Mesenchymal stem cell (in vitro differentiated cells and primary cell): Measurements from ENCODE around the gene EPC2.
A peak's percentile ranks its signal among the peaks of the same experiment; 100 is the strongest.

ENCODE experiments used
- DNase-seq: peaks from one replicate; pipeline ENCODE4 v3.0.0-alpha.2; 2013
- H2AFZ ChIP-seq: one replicate; pipeline ENCODE4 v1.6.1; 2013; ENCODE audit warnings: low read depth, mild to moderate bottlenecking, control low read depth, inconsistent platforms, low read length, moderate library complexity
- H2AK5ac ChIP-seq: 2 replicates; pipeline ENCODE4 v1.6.1; 2013; ENCODE audit warnings: low read length, moderate library complexity, mild to moderate bottlenecking, inconsistent platforms; ENCODE audit not compliant: severe bottlenecking
- H2BK120ac ChIP-seq: one replicate; pipeline ENCODE4 v1.6.1; 2013; ENCODE audit warnings: low read depth, mild to moderate bottlenecking, inconsistent platforms, low read length, moderate library complexity
- H2BK12ac ChIP-seq, 2 experiments: one replicate each; pipeline ENCODE4 v1.6.1; 2013; ENCODE audit warnings: inconsistent platforms in 2 of 2, low read length in 2 of 2, mild to moderate bottlenecking in 2 of 2, moderate library complexity in 2 of 2, control low read depth in 1 of 2
- H2BK15ac ChIP-seq: one replicate; pipeline ENCODE4 v1.6.1; 2013; ENCODE audit warnings: mild to moderate bottlenecking, low read depth, inconsistent platforms; ENCODE audit not compliant: poor library complexity, severe bottlenecking
- H2BK5ac ChIP-seq: 2 replicates; pipeline ENCODE4 v1.6.1; 2013; ENCODE audit warnings: low read depth, mild to moderate bottlenecking, low read length, control low read depth, inconsistent platforms; ENCODE audit not compliant: poor library complexity, severe bottlenecking
- H3K14ac ChIP-seq, 2 experiments: one replicate each; pipeline ENCODE4 v1.6.1; 2013; ENCODE audit warnings: inconsistent platforms in 2 of 2, low read length in 2 of 2, control low read depth in 1 of 2, mild to moderate bottlenecking in 1 of 2, moderate library complexity in 1 of 2
- H3K18ac ChIP-seq, 2 experiments: one replicate each; pipeline ENCODE4 v1.6.1; 2013; ENCODE audit warnings: inconsistent platforms in 2 of 2, low read length in 2 of 2, control low read depth in 1 of 2, low read depth in 1 of 2, mild to moderate bottlenecking in 1 of 2
- H3K23ac ChIP-seq, 2 experiments: one replicate each; pipeline ENCODE4 v1.6.1; 2013; ENCODE audit warnings: inconsistent platforms in 2 of 2, low read length in 2 of 2, mild to moderate bottlenecking in 2 of 2, moderate library complexity in 2 of 2, control low read depth in 1 of 2
- H3K27ac ChIP-seq: 2 replicates; pipeline ENCODE4 v1.5.1; 2013; ENCODE audit warnings: mild to moderate bottlenecking, moderate library complexity, low read length, control low read depth, inconsistent platforms; ENCODE audit not compliant: poor library complexity, severe bottlenecking
- H3K27me3 ChIP-seq, 2 experiments: 2 replicates each; pipeline versions ENCODE4 v1.6.1 to v1.7.0; 2013; ENCODE audit warnings: low read length in 2 of 2, mild to moderate bottlenecking in 2 of 2, moderate library complexity in 2 of 2, control low read depth in 1 of 2, inconsistent platforms in 1 of 2; ENCODE audit not compliant: control insufficient read depth in 1 of 2, insufficient read depth in 1 of 2
- H3K36me3 ChIP-seq, 2 experiments: 2 replicates each; pipeline versions ENCODE4 v1.6.1 to v1.7.0; 2013; ENCODE audit warnings: low read length in 2 of 2, control low read depth in 1 of 2, inconsistent platforms in 1 of 2, low read depth in 1 of 2, mild to moderate bottlenecking in 1 of 2; ENCODE audit not compliant: insufficient read depth in 2 of 2, control insufficient read depth in 1 of 2
- H3K4ac ChIP-seq, 2 experiments: one replicate each; pipeline ENCODE4 v1.6.1; 2013; ENCODE audit warnings: inconsistent platforms in 2 of 2, low read length in 2 of 2, mild to moderate bottlenecking in 2 of 2, moderate library complexity in 2 of 2, control low read depth in 1 of 2, low read depth in 1 of 2
- H3K4me1 ChIP-seq: 2 replicates; pipeline ENCODE4 v1.6.1; 2013; ENCODE audit warnings: low read depth, low read length, control low read depth; ENCODE audit not compliant: control insufficient read depth, insufficient read depth
- H3K4me2 ChIP-seq: 2 replicates; pipeline ENCODE4 v1.6.1; 2013; ENCODE audit warnings: low read length, mild to moderate bottlenecking, inconsistent platforms; ENCODE audit not compliant: poor library complexity, severe bottlenecking
- H3K4me3 ChIP-seq, 2 experiments: 2 replicates each; pipeline versions ENCODE4 v1.5.1 to v1.7.0; 2013; ENCODE audit warnings: low read length in 2 of 2, mild to moderate bottlenecking in 2 of 2, control low read depth in 1 of 2, low read depth in 1 of 2; ENCODE audit not compliant: insufficient read depth in 1 of 2
- H3K79me1 ChIP-seq: replicated peaks from 2 replicates; pipeline ENCODE4 v1.6.1; 2013; ENCODE audit warnings: mild to moderate bottlenecking, control low read depth, low read length, inconsistent platforms; ENCODE audit not compliant: poor library complexity, severe bottlenecking
- H3K9ac ChIP-seq: 2 replicates; pipeline ENCODE4 v1.7.0; 2013; ENCODE audit warnings: mild to moderate bottlenecking, low read length, moderate library complexity
- H3K9me3 ChIP-seq: 2 replicates; pipeline ENCODE4 v1.7.0; 2013; ENCODE audit warnings: mild to moderate bottlenecking, low read length; ENCODE audit not compliant: control insufficient read depth
- H4K8ac ChIP-seq: one replicate; pipeline ENCODE4 v1.6.1; 2013; ENCODE audit warnings: inconsistent platforms, mild to moderate bottlenecking, low read length, moderate library complexity
- H4K91ac ChIP-seq: one replicate; pipeline ENCODE4 v1.6.1; 2013; ENCODE audit warnings: mild to moderate bottlenecking, low read length, inconsistent platforms
- WGBS: methylation state at CpG from one replicate; pipeline ENCODE4 v1.1.7; 2013; ENCODE audit warnings: mixed read lengths; 5-methylcytosine and 5-hydroxymethylcytosine counted together

The EPC2 gene

DNA sequence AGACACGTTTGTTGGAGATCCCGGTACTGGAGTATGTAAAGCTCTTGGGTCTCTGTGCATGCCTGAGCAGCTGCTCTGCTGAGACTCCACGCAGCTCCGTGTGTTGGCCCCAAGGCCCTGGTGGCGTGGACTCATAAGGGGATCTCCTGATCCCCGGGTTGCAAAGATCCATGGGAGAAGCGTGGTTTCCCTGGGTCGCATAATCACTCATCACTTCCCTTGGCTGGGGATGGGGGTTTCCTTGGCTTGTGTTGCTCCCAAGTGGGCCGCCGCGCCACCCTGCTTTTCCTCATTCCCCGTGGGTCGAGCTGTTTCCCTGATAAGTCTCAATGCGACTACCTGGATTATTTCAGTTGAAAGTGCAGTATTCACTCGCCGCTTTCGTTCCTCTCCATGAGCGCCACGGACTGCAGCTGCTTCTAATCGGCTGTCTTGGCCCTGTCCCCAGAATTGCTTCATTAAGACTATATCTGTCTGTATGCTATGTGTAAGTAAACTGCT, 76.0 kb downstream of the EPC2 start:
- Histone ChIP-seq H3K79me1 (peaks cover 24% of the 10 kb centered on the region), H4K8ac (no peak overlapping the region)
- 97% methylated on average over 20 of the region's 20 CpGs for WGBS

DNA sequence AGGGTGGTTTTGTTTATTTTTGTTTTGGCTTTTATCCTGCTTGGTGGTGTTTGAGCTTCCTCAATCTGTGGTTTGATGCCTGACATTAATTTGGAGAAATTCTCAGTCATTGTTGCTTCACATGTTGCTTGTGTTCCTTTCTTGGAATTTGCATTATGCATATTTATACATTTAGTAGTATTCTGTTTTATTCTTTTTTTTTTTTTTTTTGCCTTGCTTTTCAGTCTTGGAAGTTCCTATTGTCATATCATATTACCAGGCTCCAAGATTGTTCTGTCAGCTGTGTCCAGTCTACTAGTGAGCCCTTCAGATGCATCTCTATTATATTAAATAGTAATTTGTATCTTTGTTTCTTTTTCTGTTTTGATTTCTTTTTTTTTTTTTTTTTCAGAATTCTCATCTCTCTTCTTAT, 77.0 kb downstream of the EPC2 start:
- no peaks in the 10 kb centered on the region for H3K9me3 ChIP-seq
- no peak overlapping the region for H3K18ac ChIP-seq
- H4K91ac ChIP-seq: no peak overlapping the region
- H3K27ac ChIP-seq: no peak overlapping the region
- no peaks in the 10 kb centered on the region for H3K27me3 ChIP-seq
- peak overlapping the region; percentile 82 for H3K9ac ChIP-seq
- no peak overlapping the region for H3K23ac ChIP-seq
- no peak overlapping the region for H3K4ac ChIP-seq
- H2BK120ac ChIP-seq: no peak overlapping the region
- H2BK5ac ChIP-seq: no peak overlapping the region
- H2BK12ac ChIP-seq: no peak overlapping the region
- no peak for DNase-seq
- H2AFZ ChIP-seq: no peak overlapping the region
- H3K4me1 ChIP-seq: peaks cover 6% of the 10 kb centered on the region
- H4K8ac ChIP-seq: no peak overlapping the region
- no peak overlapping the region for H3K14ac ChIP-seq
- H3K4me2 ChIP-seq: no peak overlapping the region
- peaks cover 23% of the 10 kb centered on the region for H3K79me1 ChIP-seq
- H3K4me3 ChIP-seq: peak overlapping the region in 1 of 2 experiments; percentile 75
- peaks cover 0 to 13% of the 10 kb centered on the region in 2 experiments for H3K36me3 ChIP-seq
- H2AK5ac ChIP-seq: no peak overlapping the region
- H2BK15ac ChIP-seq: no peak overlapping the region

More for the DNA sequence above, 76.0 kb downstream of the EPC2 start:
- H3K9ac ChIP-seq: peak overlapping the region; percentile 82
- no peak for DNase-seq
- H2BK12ac ChIP-seq: no peak overlapping the region
- H4K91ac ChIP-seq: no peak overlapping the region
- peaks cover 0 to 13% of the 10 kb centered on the region in 2 experiments for H3K36me3 ChIP-seq
- H3K27ac ChIP-seq: no peak overlapping the region
- H3K14ac ChIP-seq: peak overlapping the region in 1 of 2 experiments; percentile 32
- H3K4ac ChIP-seq: no peak overlapping the region
- H2AK5ac ChIP-seq: no peak overlapping the region
- peaks cover 6% of the 10 kb centered on the region for H3K4me1 ChIP-seq
- H2BK5ac ChIP-seq: no peak overlapping the region
- H3K9me3 ChIP-seq: no peaks in the 10 kb centered on the region
- no peak overlapping the region for H3K4me2 ChIP-seq
- no peaks in the 10 kb centered on the region for H3K27me3 ChIP-seq
- no peak overlapping the region for H3K23ac ChIP-seq
- H3K4me3 ChIP-seq: peak overlapping the region in 1 of 2 experiments; percentile 75
- no peak overlapping the region for H2BK15ac ChIP-seq
- no peak overlapping the region for H3K18ac ChIP-seq
- H2AFZ ChIP-seq: no peak overlapping the region
- no peak overlapping the region for H2BK120ac ChIP-seq

DNA sequence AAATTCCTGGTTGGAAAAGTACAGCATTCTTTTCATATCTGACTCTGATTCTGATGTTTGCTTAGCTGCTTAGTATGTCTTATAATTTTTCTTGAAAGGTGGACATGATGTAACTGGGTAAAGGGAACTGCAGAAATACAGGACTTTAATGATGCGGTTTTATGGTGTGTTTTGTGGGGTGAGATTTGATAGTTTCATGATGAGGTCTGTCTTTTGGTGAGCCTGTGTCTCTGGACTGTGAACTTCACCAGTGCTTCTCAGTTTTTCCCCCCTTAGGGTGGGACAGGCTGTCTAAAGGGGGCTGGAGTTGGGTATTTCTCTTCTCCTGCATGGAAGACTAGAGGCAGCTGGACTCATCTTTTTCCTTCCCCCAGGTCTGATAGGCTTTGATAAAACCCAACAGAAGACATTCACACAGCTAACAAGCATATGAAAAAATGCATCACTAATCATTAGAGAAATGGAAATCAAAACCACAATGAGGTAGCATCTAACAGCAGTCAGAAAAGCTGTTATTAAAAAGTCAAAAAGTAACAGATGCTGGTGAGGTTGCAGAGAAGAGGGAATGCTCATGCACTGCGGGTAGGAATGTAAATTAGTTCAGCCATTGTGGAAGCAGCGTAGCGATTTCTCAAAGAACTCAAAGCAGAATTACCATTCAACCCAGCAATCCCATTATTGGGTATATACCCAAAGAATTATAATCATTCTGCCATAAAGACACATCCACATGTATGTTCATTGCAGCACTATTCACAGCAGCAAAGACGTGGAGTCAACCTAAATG, 77.6 kb downstream of the EPC2 start:
- H3K79me1 ChIP-seq: peaks cover 21% of the 10 kb centered on the region
- H2BK120ac ChIP-seq: no peak overlapping the region
- no peak overlapping the region for H2AK5ac ChIP-seq
- no peak overlapping the region for H3K18ac ChIP-seq
- H3K4me3 ChIP-seq: no peak overlapping the region
- H3K36me3 ChIP-seq: peaks cover 3 to 13% of the 10 kb centered on the region in 2 experiments
- peaks cover 6% of the 10 kb centered on the region for H3K4me1 ChIP-seq
- H2BK15ac ChIP-seq: no peak overlapping the region
- H3K27ac ChIP-seq: peak overlapping the region; percentile 80
- 89% methylated on average over 4 of the region's 5 CpGs for WGBS
- H2BK5ac ChIP-seq: no peak overlapping the region
- no peak overlapping the region for H3K23ac ChIP-seq
- DNase-seq: no peak
- no peak overlapping the region for H3K4ac ChIP-seq
- H2BK12ac ChIP-seq: no peak overlapping the region
- H4K8ac ChIP-seq: no peak overlapping the region
- no peak overlapping the region for H4K91ac ChIP-seq
- no peaks in the 10 kb centered on the region for H3K27me3 ChIP-seq
- no peak overlapping the region for H3K9ac ChIP-seq
- peaks cover 6% of the 10 kb centered on the region for H3K9me3 ChIP-seq
- no peak overlapping the region for H3K14ac ChIP-seq
- no peak overlapping the region for H2AFZ ChIP-seq
- H3K4me2 ChIP-seq: peak overlapping the region; percentile 33

DNA sequence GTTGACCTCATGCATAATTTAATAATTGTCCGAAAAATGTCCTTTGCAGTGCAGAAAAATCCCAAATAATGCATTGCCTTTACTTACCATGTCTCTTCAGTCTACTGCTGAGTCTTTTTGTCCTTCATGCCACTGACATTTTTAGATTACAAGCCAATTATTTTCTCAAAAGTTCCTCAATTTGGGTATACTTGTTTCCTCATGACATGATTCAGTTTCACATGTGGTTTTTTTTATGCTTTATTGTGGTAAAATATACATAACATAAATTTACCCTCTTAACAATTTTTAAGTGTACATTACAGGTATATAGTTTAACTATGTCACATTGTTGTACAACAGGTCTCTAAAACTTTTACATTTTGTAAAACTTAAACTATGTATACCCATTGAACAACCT, 81.0 kb downstream of the EPC2 start:
- no peak overlapping the region for H2BK5ac ChIP-seq
- no peak overlapping the region for H2BK120ac ChIP-seq
- WGBS: 98% methylated on average over 1 of the region's 1 CpG
- H2AK5ac ChIP-seq: no peak overlapping the region
- peaks cover 16% of the 10 kb centered on the region for H3K79me1 ChIP-seq
- peaks cover 2% of the 10 kb centered on the region for H3K4me1 ChIP-seq
- no peak overlapping the region for H3K9ac ChIP-seq
- H3K36me3 ChIP-seq: peaks cover under 1 to 3% of the 10 kb centered on the region in 2 experiments
- no peaks in the 10 kb centered on the region for H3K27me3 ChIP-seq
- no peak overlapping the region for H3K4me2 ChIP-seq
- H3K14ac ChIP-seq: no peak overlapping the region
- no peak overlapping the region for H2BK12ac ChIP-seq
- no peak overlapping the region for H4K91ac ChIP-seq
- H3K27ac ChIP-seq: no peak overlapping the region
- no peak overlapping the region for H2BK15ac ChIP-seq
- no peak overlapping the region for H3K18ac ChIP-seq
- no peak for DNase-seq
- no peak overlapping the region for H3K4ac ChIP-seq
- no peak overlapping the region for H4K8ac ChIP-seq
- H3K4me3 ChIP-seq: no peak overlapping the region
- H3K9me3 ChIP-seq: peaks cover 8% of the 10 kb centered on the region
- no peak overlapping the region for H3K23ac ChIP-seq
- H2AFZ ChIP-seq: no peak overlapping the region
